HG03095 (cell line): ENCODE results near the gene CKB.
"Not testable (repeated sequence)": the region's sequence is repeated elsewhere in the genome, so short reads cannot be mapped to it uniquely, and the experiment has no call there.

ENCODE experiments used
- ATAC-seq: cut with Tn5 transposase; IDR thresholded peaks from one replicate; pipeline ENCODE4 v1.9.1; 2021; ENCODE audit warnings: moderate library complexity; ENCODE audit not compliant: unreplicated experiment

CKB gene

DNA sequence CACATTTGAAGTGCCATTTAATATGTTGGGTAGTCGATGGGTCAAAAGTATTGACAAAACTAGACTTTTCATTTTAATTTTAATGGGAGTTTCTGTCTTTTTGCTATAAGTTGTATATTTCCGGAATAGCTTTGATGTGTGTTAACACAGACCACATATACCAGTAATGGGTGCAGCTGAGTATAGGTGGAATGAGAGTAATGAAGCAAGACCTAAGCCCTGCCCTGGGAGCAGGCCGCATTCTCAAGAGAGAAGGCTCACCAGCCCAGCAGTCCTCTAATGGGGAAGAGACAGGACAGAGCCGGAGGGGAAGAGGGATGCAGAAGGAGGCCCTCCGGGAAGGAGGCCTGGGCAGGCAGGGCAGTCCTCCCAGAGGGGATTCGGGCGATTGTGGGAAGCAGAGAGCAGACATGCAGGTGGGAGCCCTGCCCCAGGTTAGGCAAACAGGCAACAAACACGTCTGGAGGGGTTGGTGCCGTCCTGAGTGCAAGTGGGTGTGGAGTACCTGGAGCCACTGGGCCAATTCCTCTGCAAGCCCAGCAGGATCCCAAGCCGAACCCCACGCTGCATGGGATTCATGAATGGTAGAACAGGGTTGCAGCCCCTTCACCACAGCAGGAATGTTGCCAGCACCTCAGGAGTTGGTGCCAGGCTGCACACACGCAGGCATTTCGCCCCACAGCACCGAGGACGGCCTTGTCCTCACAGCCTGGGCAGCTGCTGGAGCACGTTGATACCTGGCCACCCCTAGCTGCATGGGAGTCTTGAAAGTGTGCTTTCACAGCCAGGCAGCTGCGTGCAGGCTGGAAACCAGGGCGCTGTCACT lies 7.8 kb downstream of the CKB start:
- no peak for ATAC-seq

- no peak for ATAC-seq
These were observed 9.7 kb downstream of the CKB start for GRCh38 chr14:103512701-103513611.

GRCh38 chr14:103512180-103512579 lies 10.4 kb downstream of the CKB start:
- not testable (repeated sequence) for ATAC-seq

DNA sequence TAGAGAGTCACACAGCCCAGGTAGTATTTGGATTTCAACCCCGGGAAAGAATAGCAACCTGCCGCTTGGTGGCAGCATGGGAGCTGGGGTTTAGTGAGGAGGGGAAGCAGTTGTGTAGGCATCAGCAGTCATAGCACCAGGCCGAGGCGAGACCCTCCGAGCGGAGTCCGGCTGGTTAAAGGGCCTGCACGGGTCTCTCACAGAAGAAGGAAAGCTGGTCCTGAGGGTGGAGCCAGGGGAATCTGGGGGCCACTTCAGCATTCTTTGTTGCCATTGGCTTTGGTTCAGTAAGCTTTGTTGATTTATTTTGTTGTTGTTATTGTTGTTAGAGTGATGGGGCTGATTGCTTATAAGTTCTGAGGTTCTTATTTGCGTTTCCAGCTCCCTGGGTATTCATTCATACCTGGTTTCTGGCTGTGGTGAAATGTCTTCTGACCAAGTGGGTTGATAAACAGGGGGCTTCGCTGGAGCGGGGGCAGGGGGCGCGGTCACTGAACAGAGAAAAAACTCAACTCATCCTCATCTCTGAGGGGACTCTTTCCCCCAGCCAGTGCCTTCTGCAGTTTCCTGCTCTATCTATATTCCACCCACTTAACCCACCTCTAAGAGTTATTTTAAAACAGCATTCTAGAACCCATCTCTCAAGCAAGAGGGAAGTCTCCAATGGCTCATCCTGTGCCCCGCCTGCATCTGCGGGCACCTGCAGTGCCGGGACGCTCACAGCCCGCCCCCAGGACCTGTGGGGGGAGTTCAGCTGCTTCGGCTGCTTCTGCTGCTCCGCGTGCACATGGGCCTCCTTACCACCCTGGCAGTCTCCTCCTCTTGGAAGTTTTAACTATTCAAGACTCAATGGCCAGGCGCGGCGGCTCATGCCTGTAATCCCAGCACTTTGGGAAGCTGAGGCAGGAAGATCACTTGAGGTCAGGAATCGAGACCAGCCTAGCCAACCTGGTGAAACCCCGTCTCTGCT lies 11.6 kb downstream of the CKB start:
- no peak for ATAC-seq

GRCh38 chr14:103509864-103510723 lies 12.5 kb downstream of the CKB start:
- ATAC-seq, result no peak

GRCh38 chr14:103508521-103509329 lies 13.9 kb downstream of the CKB start:
- ATAC-seq, result no peak

DNA sequence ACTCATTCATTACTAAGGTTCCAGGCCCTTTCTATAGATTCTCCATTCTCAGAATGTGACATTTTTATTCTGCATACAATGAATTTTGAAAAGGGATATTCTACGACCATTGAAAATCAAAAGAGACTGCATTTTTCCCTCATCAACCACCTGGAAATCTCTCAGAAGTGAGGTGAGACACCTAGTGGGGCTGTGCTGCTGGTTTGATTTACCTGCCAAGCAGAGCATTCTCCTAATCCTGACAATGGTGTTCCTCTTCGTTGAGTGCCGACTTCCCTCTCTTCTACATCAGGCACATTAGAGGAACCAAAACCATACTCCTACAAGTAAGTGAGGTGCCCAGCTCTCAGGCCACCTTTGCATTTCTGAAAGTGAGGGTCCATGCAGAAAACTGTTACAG lies 14.9 kb downstream of the CKB start:
- no peak for ATAC-seq

DNA sequence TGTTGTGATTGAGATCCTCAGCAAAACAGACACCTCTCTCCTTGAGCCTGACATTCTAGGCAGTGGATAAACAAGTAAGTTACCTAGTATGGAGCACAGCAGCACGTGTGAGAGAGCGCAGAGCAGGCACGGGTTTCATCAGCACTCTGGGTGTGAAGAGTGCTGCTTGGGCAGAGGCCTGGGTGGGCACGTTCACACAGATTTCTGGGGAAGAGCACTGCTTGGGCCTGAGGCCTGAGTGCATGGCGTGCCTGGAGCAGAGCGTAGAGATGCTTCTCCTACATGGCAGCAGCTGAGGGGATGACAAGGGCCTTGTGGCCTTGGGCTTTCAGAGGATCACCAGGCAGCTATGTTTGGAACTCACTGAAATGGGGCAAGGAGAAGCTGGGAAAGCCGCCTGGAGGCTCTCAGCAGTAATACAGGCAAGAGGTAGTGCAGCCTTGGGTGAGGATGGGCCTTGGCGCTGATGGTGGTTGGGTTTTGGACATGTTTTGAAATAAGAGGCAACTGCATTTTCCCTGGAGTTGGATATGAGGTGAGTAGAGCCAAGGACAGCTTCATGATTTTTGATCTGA lies 17.6 kb downstream of the CKB start:
- ATAC-seq, result no peak

GRCh38 chr14:103503296-103503695 lies 19.3 kb downstream of the CKB start:
- no peak for ATAC-seq

DNA sequence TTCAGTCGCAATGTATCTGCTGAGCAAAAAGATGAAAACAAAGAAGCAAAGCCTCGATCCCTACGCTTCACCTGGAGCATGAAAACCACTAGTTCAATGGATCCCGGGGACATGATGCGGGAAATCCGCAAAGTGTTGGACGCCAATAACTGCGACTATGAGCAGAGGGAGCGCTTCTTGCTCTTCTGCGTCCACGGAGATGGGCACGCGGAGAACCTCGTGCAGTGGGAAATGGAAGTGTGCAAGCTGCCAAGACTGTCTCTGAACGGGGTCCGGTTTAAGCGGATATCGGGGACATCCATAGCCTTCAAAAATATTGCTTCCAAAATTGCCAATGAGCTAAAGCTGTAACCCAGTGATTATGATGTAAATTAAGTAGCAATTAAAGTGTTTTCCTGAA lies 19.8 kb downstream of the CKB start:
- no peak for ATAC-seq

- ATAC-seq, result no peak
These were observed 20.5 kb downstream of the CKB start for GRCh38 chr14:103501921-103502669.

DNA sequence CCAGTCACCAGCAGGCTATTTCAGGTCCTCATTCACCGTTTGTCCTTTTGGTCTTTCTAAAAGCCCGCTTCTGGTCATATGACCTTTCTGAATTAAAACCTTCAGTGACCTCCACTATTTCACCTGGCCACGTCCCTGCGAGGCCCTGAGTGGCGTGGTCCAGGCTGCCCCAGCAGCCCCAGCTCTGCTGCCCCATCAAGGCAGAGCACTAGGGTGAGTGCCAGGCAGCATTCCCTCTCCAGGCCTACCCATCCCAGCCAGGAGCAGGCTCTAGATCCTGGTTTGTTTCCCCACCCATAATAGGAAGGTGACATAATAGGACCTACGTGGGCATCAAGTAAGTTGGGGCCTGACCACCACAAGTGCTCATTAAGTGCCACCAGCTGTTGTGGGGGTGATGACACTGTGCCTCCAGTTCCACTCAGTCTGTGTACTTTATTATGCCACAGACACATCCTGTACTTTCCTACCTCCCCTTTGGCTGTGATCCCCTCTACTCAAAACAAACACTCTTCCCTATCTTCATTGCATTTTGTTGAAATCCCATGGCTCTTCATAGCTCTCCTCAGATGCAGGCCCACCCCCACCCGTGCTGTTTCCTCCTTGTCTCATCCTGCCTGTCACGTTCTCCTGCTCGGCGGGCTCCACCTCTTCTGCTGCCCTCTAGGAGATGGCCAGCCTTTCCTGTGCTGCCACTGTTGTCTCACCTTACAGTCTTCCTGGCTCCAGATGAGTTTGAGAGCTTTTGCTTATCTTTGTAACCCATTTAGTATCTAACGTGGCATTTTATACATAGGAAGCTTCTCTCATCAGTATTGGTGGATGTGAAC lies 21.4 kb downstream of the CKB start:
- no peak for ATAC-seq

DNA sequence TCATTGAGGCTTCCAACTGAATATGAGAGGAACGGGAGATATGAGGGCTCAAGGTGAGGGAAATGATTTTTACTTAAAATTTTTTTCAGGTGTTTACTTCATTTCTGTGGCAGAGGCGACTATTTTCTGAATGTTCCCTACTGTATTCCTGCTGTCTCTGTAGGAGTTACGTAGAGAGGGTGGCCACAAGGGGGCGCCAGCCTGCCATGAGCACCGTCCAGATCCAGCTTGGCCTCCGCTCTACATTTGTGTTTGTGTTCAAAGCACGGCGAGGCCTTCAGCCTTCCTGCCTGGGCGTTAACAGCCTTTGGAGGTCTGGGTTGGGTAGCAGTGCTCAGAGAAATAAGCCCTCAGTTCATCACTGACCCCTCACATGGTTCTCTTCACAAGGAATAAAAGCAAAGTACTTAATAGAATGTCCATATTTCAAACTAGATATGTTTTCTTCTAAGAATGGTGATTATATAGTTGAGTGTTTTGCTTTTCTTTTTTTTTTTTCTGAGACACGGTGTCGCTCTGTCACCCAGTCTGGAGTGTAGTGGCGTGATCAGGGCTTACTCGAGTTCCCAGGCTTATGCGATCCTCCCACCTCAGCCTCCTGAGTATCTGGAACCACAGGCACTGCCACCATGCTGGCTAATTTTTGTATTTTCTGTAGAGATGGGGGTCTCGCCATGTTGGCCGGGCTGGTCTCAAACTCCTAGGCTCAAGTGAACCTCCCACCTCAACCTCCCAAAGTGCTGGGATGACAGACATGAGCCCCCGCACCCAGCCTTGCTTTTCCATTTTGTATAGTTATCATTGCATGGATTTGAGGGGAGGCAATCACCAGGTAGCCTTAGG lies 22.3 kb downstream of the CKB start:
- ATAC-seq, result peak; percentile 63

GRCh38 chr14:103499709-103500108 lies 22.9 kb downstream of the CKB start:
- ATAC-seq, result no peak

DNA sequence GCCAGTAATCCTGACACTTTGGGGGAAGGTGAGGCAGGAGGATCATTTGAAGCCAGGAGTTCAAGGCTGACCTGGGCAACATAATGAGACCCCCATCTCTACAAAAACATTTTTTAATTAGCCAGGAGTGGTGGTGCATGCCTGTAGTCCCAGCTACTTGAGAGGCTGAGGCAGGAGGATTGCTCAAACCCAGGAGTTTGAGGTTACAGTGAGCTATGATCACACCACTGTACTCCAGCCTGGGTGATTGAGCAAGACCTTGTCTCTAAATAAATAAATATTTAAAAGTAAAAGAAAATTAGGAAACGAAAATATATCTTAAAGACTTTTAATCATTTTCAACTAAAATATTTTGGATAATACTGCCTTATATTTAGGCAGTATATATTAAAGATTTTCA lies 25.9 kb downstream of the CKB start:
- ATAC-seq, result no peak

DNA sequence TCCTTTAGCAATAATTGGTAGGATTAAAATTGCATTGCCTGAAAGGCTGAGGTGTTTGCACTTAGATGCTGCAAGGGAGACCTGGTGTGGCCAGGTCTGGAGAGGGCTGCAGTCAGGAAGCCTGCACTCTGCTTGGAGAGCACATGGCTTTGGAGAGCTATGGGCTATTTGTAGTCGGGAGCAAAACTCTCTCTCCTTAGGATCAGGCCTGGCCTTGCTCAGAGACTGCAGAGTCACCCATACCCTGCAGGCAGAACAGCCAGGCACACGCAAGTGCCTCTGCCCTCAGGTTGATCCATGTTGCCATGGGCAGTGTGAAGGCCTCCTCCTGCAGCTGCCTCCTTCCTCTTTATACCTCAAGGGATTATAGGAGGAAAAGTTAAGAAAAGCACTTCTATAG lies 26.8 kb downstream of the CKB start:
- ATAC-seq, result no peak
